Measurements from ENCODE around the gene PTPN9. TPM values are rescaled to one million over a fixed set of nuclear protein-coding genes. Genes with fewer than 3 reads are reported as not detected.

Gene PTPN9
- total and polyA plus RNA-seq, 8 donors: 7.7 to 22.9 (median 14.5) TPM

DNA sequence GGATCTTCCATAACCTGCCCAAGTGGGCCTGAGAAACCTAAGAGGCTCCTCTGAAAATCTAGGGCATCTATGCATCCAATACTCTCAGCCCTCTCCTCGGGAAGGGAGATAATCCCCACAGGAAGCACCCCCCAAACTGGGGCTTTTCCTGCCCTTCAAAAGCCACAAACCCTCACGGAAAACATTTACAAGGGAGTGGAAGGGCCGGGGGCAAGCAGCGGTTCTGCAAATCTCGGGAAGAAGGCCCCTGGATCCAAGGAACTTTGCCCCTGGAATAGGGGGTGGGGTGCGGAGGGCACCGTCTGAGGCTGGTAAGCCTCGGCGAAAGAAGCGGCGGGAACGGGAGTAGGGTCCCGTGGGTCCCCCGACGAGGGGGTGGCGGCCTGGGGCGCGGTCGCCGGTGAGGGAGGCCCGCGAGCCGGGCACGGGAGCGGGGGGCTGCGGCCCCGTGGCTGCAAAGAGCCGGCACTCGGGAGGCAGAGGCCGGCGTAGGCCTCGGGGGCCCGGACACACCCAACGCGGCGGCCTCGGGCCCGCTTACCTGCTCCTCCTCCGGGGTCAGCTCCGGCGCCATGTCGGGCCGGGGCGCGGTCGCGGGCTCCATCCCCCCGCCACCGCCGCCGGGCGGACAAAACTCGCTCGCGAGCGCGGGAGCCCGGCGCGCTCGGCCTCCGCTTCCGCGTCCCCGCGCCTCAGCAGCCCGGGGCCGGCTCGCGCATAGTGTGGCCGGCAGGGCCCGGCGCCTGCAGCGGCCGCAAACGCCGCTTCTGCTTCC is 755 bp downstream of the PTPN9 start:
- TF ChIP-seq CTCF (IDR thresholded peaks at IDR 0.05) (no peak), POLR2A (IDR thresholded peaks at IDR 0.05) (no peak), POLR2AphosphoS5 (IDR thresholded peaks at IDR 0.05) (no peak), EP300 (IDR thresholded peaks at IDR 0.05) (no peak)
- Histone ChIP-seq H3K27me3 (no peaks in the 10 kb centered on the region), H3K27ac (peak overlapping the region; percentile 83 to 93 (median 91)), H3K9me3 (no peaks in the 10 kb centered on the region), H3K4me1 (peaks cover 9 to 42% (median 34%) of the 10 kb centered on the region in 4 donors), H3K4me3 (peak overlapping the region; percentile 60 to 95 (median 78)), H3K36me3 (no peaks in the 10 kb centered on the region)
- WGBS, 5 donors: 0 to 1% (median 1%) methylated on average over 54 to 77 of the region's 77 CpGs
- peak; percentile 44 to 71 for DNase-seq
- intact Hi-C loops (cut with DNase I; ENCODE audit: low total_unique reads): no loop called here

GRCh38 chr15:75577401-75578172 is 1.5 kb downstream of the PTPN9 start:
- intact Hi-C loops (cut with DNase I; ENCODE audit: low total_unique reads): no loop called here
- peak in 1 of 2 donors; percentile 19 for DNase-seq
- peak overlapping the region; percentile 39 to 93 (median 91) for H3K27ac ChIP-seq
- no peak for TF ChIP-seq POLR2AphosphoS5 (IDR thresholded peaks at IDR 0.05)
- no peak for TF ChIP-seq EP300 (IDR thresholded peaks at IDR 0.05)
- H3K27me3 ChIP-seq: no peaks in the 10 kb centered on the region
- WGBS, 5 donors: 7 to 12% (median 9%) methylated on average over 13 of the region's 13 CpGs
- H3K36me3 ChIP-seq: no peaks in the 10 kb centered on the region
- H3K4me3 ChIP-seq: peak overlapping the region; percentile 60 to 95 (median 78)
- peaks cover 9 to 50% (median 38%) of the 10 kb centered on the region in 4 donors for H3K4me1 ChIP-seq
- no peaks in the 10 kb centered on the region for H3K9me3 ChIP-seq

DNA sequence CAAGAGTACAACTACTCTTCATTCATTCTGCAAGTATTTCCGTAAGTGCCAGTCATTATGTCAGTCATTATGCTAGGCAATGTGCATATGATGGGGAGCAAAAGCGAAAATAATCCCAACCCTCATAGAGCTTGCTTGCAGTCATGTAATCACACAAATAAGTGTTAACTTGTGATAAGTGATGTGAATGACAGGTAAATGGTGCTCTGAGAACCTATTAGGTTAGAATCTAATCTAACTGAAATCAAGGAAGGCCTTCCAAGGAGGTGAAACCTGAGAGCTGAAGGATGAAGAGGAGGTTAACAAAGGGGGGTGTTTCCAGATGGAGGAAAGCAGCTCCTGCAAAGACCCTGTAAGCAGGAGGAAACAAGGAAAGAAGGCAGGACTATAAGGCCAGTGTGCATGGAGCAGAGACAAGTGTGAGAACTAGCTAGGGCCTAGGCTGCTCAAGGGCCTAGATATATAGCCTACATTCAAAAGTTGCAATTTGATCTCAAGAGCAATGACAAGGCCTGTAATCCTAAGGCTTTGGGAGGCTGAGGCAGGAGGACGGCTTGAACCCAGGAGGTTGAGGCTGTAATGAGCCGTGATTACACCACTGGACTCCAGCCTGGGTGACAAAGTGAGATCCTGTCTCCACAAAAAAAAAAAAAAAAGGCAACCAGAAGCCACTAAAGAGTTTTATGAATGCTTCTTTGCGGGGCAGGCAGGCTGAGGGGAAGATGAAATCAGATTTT is 5.3 kb downstream of the PTPN9 start:
- H3K4me3 ChIP-seq: no peak overlapping the region
- intact Hi-C loops (cut with DNase I; ENCODE audit: low total_unique reads): no loop called here
- no peak for TF ChIP-seq EP300 (IDR thresholded peaks at IDR 0.05)
- H3K4me1 ChIP-seq: peaks cover 15 to 66% (median 39%) of the 10 kb centered on the region in 4 donors
- H3K36me3 ChIP-seq: peaks cover 0 to 4% (median 0%) of the 10 kb centered on the region in 4 donors
- no peak for DNase-seq
- H3K27ac ChIP-seq: peak overlapping the region in 1 of 5 donors; percentile 20
- no peaks in the 10 kb centered on the region for H3K27me3 ChIP-seq
- 95 to 98% (median 96%) methylated on average over 5 of the region's 5 CpGs for WGBS, 5 donors
- no peaks in the 10 kb centered on the region for H3K9me3 ChIP-seq

DNA sequence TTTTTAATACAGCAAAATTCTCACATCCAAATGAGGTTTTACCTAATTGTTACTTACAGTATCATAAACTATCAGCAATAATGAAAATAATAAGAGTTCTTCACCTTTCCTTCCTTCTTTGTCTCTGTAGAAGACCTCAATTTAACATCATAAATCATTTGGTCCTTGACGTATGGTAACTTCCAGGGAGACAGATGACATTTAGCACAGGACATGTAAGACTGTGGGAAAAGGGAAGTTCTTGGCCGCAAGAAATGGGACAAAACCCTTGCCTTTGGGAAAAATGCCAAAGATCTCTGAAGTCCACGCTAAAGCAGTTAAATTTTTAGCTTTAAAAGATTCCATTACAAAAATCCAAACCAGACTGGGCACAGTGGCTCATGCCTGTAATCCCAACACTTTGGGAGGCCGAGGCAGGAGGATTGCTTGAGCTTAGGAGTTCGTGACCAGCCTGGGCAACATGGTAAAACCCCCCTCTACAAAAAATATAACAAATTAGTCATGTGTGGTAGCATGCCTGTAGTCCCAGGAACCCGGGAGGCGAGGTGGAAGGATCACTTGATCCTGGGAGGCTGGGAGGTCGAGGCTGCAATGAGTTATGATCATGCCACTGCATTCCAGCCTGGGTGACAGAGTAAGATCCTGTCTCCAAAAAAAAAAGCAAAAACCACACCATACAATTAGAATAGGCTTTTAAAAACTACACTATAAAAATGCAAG is 8.8 kb downstream of the PTPN9 start:
- H3K9me3 ChIP-seq: no peaks in the 10 kb centered on the region
- intact Hi-C loops (cut with DNase I; ENCODE audit: low total_unique reads): no loop called here
- H3K36me3 ChIP-seq: peaks cover 0 to 11% (median 0%) of the 10 kb centered on the region in 4 donors
- TF ChIP-seq EP300 (IDR thresholded peaks at IDR 0.05) (no peak), POLR2AphosphoS5 (IDR thresholded peaks at IDR 0.05) (no peak), POLR2A (IDR thresholded peaks at IDR 0.05) (no peak)
- no peaks in the 10 kb centered on the region for H3K27me3 ChIP-seq
- peaks cover 6 to 47% (median 22%) of the 10 kb centered on the region in 4 donors for H3K4me1 ChIP-seq
- peak in 1 of 2 donors; percentile 13 for DNase-seq
- H3K27ac ChIP-seq: no peak overlapping the region
- WGBS, 5 donors: 76 to 85% (median 80%) methylated on average over 8 of the region's 8 CpGs
- H3K4me3 ChIP-seq: no peak overlapping the region

- Histone ChIP-seq H3K9me3 (no peaks in the 10 kb centered on the region), H3K4me1 (peaks cover 0 to 13% (median 9%) of the 10 kb centered on the region in 4 donors), H3K4me3 (no peak overlapping the region), H3K27me3 (no peaks in the 10 kb centered on the region), H3K27ac (no peak overlapping the region), H3K36me3 (peaks cover 0 to 7% (median 2%) of the 10 kb centered on the region in 4 donors)
- no peak for DNase-seq
- intact Hi-C loops (cut with DNase I; ENCODE audit: low total_unique reads): no loop called here
- 82 to 89% (median 86%) methylated on average over 3 of the region's 3 CpGs for WGBS, 5 donors
- TF ChIP-seq EP300 (IDR thresholded peaks at IDR 0.05): no peak
- TF ChIP-seq POLR2A (IDR thresholded peaks at IDR 0.05): no peak
- no peak for TF ChIP-seq POLR2AphosphoS5 (IDR thresholded peaks at IDR 0.05)
- no peak for TF ChIP-seq CTCF (IDR thresholded peaks at IDR 0.05)
These were observed 13.8 kb downstream of the PTPN9 start for GRCh38 chr15:75565062-75565970.
